GM18870 (cell line): Measurements from ENCODE around the gene ACIN1.

Experiments
- ATAC-seq: cut with Tn5 transposase; IDR thresholded peaks from one replicate; pipeline ENCODE4 v1.9.1; 2021; ENCODE audit warnings: moderate library complexity; ENCODE audit not compliant: unreplicated experiment

ACIN1 gene

DNA sequence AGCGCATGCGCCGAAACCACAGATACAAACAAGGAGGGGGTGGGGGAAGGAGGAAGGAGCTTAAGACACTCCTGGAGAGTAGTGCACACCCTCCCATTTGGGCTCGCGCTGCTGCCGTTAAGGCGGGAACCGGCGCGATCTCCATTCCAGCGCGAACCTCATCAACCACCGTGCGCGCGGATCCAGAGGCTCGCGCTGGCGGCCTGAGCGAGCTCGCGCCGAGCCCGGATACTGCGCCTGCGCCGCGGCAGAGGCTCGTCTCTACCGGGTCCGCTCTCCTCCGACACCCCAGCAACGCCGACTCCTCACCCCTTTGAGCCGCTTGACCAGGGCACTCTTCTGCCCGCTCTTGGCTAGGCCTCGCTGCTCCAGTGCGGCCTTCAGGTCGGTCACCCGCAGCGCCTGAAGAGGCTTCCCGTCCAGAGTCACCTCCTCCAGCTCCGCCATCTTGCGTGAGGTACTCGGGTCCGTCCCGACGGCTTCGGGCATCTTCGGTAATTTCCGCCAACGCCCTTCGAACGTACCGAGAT, at the start of gene ACIN1:
ACIN1 (minus strand) TSS at position 471 of the 530 bp plus-strand sequence; CDS start at position 447, 24 bp downstream.
- ATAC-seq: peak; percentile 13

DNA sequence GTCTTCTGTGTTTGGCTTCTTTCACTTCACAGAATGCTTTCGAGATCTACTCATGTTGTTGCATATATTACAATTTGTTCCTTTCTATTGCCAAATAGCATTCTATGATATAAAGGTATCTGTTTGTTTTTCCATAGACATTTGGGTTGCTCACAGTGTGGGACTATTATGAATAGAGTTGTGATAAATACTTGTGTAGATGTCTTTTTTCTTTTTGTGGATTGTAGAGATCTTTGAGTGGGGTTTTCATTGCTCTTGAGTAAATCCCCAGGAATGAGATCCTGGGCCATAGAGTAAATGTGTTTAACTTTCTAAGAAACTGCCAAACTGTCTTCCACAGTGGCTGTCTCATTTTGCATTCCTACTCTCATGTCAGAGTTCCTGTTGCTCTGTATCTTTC, 49.0 kb upstream of the ACIN1 start:
- no peak for ATAC-seq

DNA sequence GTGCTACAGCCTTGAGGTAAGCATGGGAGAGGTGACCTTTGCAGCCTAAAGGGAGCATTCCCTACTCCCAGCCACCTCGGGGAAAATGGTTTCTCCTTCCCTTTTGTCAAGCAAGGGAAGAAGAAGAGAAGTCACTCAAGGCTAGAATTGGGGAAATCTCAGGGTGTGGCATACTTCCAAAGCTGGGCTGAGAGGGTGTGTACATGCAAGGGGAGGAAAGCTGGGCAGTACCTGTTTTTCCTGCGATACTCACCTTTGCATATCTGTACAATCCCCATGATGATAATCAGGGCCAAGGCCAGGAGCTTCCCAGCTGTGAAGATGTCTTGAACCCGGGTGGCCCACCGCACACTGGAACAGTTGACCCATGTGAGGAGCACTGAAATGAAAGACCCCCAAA, 47.9 kb upstream of the ACIN1 start:
- no peak for ATAC-seq

DNA sequence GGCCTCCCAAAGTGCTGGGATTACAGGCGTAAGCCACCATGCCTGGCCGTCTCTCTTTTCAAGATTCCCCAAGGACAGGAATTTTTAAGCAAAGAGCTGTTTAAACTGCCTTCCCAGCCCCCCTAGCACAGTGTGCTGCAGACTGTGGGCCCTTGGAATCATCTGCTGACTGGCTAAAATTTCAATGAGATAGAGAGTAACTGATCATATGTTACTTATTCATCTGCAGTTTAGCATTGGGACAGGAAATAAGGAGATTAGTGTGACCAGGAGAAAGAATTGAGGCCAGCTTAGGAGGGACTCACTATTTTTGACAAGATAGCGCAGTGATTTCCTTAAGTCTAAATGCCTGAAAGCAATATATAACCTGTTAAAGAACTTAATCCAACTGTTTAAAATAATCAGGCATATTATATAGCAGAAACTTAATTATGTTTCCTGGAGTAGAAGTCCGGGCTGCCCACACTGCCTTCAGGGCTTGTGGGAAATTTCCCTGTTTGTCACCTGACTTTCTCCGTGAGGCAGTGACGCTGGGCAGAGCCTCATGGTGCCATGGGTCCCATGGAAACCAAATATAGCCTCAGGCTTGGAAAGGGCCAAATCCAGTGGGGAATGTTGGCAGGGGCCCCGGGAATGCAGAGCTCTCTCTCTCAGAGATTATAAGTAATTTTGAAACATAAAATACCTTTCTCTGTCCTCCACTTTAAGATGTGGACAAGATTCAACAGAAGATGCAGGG, 46.9 kb upstream of the ACIN1 start:
- no peak for ATAC-seq

DNA sequence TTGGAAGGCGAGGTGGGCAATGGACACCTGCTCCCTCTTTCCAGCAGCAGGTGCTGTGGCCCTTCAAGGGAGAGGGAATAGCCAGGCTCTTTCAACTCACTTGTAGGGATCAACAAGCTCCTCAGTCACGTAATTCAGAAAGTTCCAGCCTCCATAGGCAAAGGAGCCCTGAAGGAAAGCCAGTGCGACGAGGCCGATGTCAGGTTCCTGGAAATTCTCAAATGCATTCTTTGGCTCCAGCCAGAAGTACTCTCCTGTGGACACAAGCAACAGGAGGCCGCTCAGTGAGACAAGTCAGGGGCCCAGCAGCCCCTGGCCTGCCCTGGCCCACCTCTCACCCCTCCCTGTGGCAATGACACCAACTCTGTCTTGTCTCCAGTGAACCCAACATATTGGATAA, 45.4 kb upstream of the ACIN1 start:
- ATAC-seq: no peak

DNA sequence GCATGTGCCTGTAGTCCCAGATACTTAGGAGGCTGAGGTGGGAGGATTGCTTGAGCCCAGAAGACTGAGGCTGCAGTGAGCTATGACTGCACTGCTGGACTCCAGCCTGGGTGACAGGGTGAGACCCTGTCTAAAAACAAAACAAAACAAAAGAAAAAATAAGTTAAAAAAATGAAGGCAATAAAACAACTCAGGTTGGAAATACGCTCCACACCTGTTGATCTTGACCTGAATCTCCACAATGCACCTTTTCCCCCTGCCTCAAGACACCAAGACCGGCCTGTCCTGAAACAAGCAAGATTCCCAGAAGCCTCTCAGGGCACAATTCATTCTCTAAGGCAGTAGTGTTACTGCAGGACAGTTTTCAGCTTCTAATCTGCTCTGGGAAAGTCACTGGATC, 44.9 kb upstream of the ACIN1 start:
- ATAC-seq: no peak

DNA sequence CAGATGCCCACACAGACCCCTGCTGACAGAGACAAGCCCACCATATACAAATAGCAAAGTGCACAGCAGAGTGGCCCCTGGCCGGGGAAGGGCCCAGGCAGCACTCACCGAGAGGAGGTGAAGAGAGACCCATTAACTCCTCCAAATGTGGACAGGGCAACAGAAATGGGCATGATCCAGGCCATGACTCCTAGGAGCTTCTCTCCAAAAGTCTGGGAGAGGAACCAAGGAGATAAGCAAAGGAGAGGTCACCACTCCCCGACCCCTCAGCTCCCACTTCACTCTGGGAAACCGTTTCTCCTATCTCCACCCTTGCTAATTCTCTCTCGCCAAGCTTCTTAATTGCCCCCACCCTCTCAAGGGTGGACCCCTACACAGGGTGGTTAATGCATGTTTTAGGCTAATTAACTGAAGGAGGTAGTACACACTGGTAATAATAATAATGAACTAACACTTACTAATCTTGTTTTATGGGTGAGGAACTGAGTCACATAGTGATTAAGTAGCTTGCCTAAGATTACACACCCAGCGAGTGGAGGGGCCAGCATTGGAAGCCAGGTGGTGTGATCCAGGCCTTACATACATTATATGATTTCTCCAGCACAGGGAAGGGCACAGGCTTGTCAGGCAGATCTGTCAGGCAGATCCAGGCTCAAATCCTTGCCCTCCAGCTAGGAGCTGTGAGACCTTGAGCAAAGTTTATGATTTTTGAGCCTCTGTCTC, 43.0 kb upstream of the ACIN1 start:
- no peak for ATAC-seq

DNA sequence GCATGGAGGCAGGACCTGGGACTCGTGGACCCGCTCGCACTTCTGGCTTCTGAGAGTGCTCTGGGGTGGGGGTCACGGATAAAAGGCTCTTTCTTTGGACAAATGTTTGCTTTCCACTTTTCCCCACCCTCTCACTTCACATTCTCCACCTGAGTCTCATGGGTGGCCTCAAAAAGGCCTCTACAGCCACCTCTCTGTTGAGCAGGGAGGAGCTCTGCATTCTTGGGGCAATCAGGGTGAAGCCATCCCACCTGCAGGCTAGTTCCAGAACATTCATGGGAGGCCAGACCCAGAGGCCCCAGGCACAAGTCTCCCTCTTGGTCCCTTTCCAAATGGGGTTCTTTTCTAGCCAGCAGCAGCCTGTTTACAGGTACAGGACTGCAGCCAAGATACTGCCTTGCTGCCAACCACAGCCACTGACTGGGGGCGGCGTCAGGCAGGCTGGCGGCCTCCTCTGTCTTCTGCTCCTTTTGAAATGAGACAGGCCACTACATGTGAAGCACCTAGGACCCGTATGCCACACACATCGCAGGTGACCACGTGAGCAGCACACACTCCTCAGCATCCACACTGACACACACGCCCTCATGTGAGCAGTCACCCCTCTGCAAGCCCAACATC, 42.4 kb upstream of the ACIN1 start:
- ATAC-seq: no peak

DNA sequence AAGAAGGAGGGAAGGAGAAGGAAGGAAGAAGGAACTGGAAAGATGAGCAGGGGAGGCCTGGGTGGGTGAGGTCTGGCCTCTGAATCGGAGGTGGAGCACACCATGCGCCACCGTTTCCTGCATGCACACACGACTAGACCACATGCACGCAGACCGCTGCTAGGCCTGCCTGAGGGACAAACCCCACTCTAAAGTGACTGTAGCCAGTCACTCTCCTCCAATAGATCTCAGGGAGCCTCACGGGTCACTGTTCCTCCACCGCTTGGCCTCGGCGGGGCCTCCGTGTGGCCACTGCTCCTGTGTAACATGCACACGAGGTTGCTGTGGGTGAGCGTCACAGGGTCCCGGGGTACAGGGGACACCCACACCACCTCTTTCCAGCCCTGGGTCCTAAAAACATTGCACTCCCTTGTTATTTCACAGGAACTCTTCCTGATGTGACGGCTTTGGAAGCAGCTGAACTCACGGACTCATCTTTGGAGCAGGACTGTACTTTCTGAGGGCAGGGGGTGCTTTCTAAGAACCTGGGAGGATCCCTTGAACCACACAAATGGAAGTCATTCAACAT, 41.7 kb upstream of the ACIN1 start:
- ATAC-seq: no peak

- ATAC-seq: no peak
These were observed 38.0 kb upstream of the ACIN1 start for GRCh38 chr14:23132970-23133369.

DNA sequence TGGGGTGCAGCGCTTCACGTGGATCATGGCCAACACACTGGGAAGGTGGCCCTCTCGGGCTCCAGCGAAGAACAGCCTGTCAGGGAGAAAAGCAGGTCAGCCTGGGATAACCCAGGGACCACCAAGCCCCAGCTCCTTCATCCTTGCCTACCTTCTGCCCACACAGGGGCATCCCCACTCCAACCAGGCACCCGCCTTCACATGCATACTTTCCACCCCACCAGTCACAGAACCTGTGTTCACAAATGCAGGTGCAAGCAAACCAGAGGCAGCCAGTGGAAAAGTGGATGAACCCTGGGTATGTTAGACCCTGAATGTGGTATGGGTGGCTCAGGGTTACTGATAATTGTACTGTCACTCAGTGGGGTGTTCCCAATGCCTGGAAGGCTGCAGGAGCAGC, 36.5 kb upstream of the ACIN1 start:
- no peak for ATAC-seq

DNA sequence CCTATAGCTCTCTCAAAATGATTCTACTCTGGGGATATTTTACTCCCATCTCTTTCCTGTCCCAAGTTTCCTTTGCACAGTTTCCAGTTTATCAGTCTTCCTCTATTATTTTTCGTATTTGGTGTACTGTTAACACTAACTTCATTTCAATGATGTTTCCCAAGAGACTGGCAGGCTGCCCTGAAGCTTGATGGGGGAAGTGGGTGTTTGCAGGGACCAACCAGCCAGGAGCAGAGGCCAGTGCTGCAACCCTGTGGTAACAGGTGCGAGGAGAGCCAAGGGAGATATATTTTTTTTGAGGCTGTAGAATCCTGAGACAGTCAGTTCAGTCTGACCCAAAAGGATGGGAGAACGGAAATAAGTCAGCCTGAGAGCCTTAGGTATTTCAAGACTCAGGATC, 35.9 kb upstream of the ACIN1 start:
- no peak for ATAC-seq

GRCh38 chr14:23129759-23130316, 34.9 kb upstream of the ACIN1 start:
- ATAC-seq: no peak

- no peak for ATAC-seq
These were observed 34.2 kb upstream of the ACIN1 start for GRCh38 chr14:23128969-23129758.

GRCh38 chr14:23127861-23128260, 32.9 kb upstream of the ACIN1 start:
- ATAC-seq: no peak

- ATAC-seq: no peak
These were observed 31.8 kb upstream of the ACIN1 start for GRCh38 chr14:23126548-23127278.

- no peak for ATAC-seq
These were observed 31.1 kb upstream of the ACIN1 start for GRCh38 chr14:23125933-23126524.

GRCh38 chr14:23125011-23125410, 30.1 kb upstream of the ACIN1 start:
- no peak for ATAC-seq

DNA sequence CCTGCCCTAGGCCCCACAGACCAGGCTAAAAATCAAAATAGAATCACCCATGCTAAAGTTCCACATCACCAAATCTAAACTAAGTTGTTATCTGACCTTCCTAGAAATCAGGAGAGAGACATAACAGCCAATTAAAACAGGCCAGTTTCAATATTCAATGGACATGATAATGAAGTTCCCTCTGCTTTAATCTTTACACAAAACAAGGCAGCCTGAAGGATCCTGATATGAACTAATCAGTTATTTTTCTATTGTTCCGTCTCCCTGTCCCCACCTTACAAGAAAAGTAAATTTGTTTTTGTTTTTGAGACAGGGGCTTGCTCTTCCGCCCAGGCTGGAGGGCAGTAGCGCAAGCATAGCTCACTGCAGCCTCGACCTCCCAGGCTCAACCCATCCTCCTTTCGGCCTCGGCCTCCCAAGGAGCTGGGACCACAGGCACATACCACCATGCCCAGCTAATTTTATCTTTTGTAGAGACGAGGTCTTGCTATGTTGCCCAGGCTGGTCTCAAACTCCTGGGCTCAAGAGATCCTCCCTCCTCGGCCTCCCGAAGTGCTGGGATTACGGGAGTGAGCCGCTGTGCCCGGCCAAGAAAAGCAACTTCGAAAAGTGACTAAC, 29.5 kb upstream of the ACIN1 start:
- no peak for ATAC-seq
